ENCODE results near the gene PRTG.
A peak's percentile ranks its signal among the peaks of the same experiment; 100 is the strongest.
"Not testable (repeated sequence)": the region's sequence is repeated elsewhere in the genome, so short reads cannot be mapped to it uniquely, and the experiment has no call there.

PRTG gene

GRCh38 chr15:55606214-55606613 is 136.7 kb downstream of the PRTG start:
- no peaks in the 10 kb centered on the region for H3K79me2 ChIP-seq (ENCODE audit: control insufficient read depth, insufficient read depth, low read length, unreplicated experiment)

GRCh38 chr15:55601374-55601773 is 141.6 kb downstream of the PRTG start:
- no peaks in the 10 kb centered on the region for H3K36me3 ChIP-seq (ENCODE audit: insufficient read depth, low read length)
- no peaks in the 10 kb centered on the region for H3K27me3 ChIP-seq (ENCODE audit: insufficient read depth, low read length)
- H2AFZ ChIP-seq (ENCODE audit: low read length, unreplicated experiment), result no peak overlapping the region

More at GRCh38 chr15:55606214-55606613, 136.7 kb downstream of the PRTG start:
- Histone ChIP-seq H3K4me1 (ENCODE audit: control insufficient read depth, insufficient read depth, low read length, unreplicated experiment) (no peaks in the 10 kb centered on the region), H3K36me3 (ENCODE audit: insufficient read depth, low read length) (no peaks in the 10 kb centered on the region), H2AFZ (ENCODE audit: low read length, unreplicated experiment) (no peak overlapping the region), H3K27me3 (ENCODE audit: insufficient read depth, low read length) (no peaks in the 10 kb centered on the region), H3K27ac (ENCODE audit: low read depth, low read length) (no peak overlapping the region), H3K4me3 (ENCODE audit: low read depth, low read length) (no peak overlapping the region)

GRCh38 chr15:55599439-55599838 is 143.5 kb downstream of the PRTG start:
- H2AFZ ChIP-seq (ENCODE audit: low read length, unreplicated experiment), result no peak overlapping the region
- H3K4me1 ChIP-seq (ENCODE audit: control insufficient read depth, insufficient read depth, low read length, unreplicated experiment), result no peaks in the 10 kb centered on the region
- H3K27ac ChIP-seq (ENCODE audit: low read depth, low read length), result no peak overlapping the region
- H3K27me3 ChIP-seq (ENCODE audit: insufficient read depth, low read length), result no peaks in the 10 kb centered on the region
- no peaks in the 10 kb centered on the region for H3K36me3 ChIP-seq (ENCODE audit: insufficient read depth, low read length)
- no peaks in the 10 kb centered on the region for H3K79me2 ChIP-seq (ENCODE audit: control insufficient read depth, insufficient read depth, low read length, unreplicated experiment)
- no peak overlapping the region for H3K4me3 ChIP-seq (ENCODE audit: low read depth, low read length)

More at GRCh38 chr15:55601374-55601773, 141.6 kb downstream of the PRTG start:
- Histone ChIP-seq H3K27ac (ENCODE audit: low read depth, low read length) (no peak overlapping the region), H3K79me2 (ENCODE audit: control insufficient read depth, insufficient read depth, low read length, unreplicated experiment) (no peaks in the 10 kb centered on the region), H3K4me1 (ENCODE audit: control insufficient read depth, insufficient read depth, low read length, unreplicated experiment) (no peaks in the 10 kb centered on the region), H3K4me3 (ENCODE audit: low read depth, low read length) (no peak overlapping the region)

GRCh38 chr15:55593019-55593418 is 149.9 kb downstream of the PRTG start:
- not testable (repeated sequence) for H3K27ac ChIP-seq (ENCODE audit: low read depth, low read length); H3K79me2 ChIP-seq (ENCODE audit: control insufficient read depth, insufficient read depth, low read length, unreplicated experiment); H3K36me3 ChIP-seq (ENCODE audit: insufficient read depth, low read length); H3K4me3 ChIP-seq (ENCODE audit: low read depth, low read length); H3K4me1 ChIP-seq (ENCODE audit: control insufficient read depth, insufficient read depth, low read length, unreplicated experiment); H2AFZ ChIP-seq (ENCODE audit: low read length, unreplicated experiment); H3K27me3 ChIP-seq (ENCODE audit: insufficient read depth, low read length)

GRCh38 chr15:55590788-55591187 is 152.2 kb downstream of the PRTG start:
- no peaks in the 10 kb centered on the region for H3K27me3 ChIP-seq (ENCODE audit: insufficient read depth, low read length)
- H3K4me1 ChIP-seq (ENCODE audit: control insufficient read depth, insufficient read depth, low read length, unreplicated experiment), result peaks cover 11% of the 10 kb centered on the region
- H3K36me3 ChIP-seq (ENCODE audit: insufficient read depth, low read length), result no peaks in the 10 kb centered on the region
- no peak overlapping the region for H3K27ac ChIP-seq (ENCODE audit: low read depth, low read length)
- H2AFZ ChIP-seq (ENCODE audit: low read length, unreplicated experiment), result no peak overlapping the region
- H3K79me2 ChIP-seq (ENCODE audit: control insufficient read depth, insufficient read depth, low read length, unreplicated experiment), result peaks cover 14% of the 10 kb centered on the region
- H3K4me3 ChIP-seq (ENCODE audit: low read depth, low read length), result no peak overlapping the region

- H2AFZ ChIP-seq (ENCODE audit: low read length, unreplicated experiment), result no peak overlapping the region
These were observed 153.7 kb downstream of the PRTG start for GRCh38 chr15:55589287-55589686.

GRCh38 chr15:55588815-55589115 is 154.2 kb downstream of the PRTG start:
- Histone ChIP-seq H2AFZ (ENCODE audit: low read length, unreplicated experiment) (peak overlapping the region; percentile 87), H3K27me3 (ENCODE audit: insufficient read depth, low read length) (no peaks in the 10 kb centered on the region), H3K4me1 (ENCODE audit: control insufficient read depth, insufficient read depth, low read length, unreplicated experiment) (peaks cover 15% of the 10 kb centered on the region), H3K4me3 (ENCODE audit: low read depth, low read length) (peak overlapping the region; percentile 99), H3K79me2 (ENCODE audit: control insufficient read depth, insufficient read depth, low read length, unreplicated experiment) (peaks cover 25% of the 10 kb centered on the region), H3K36me3 (ENCODE audit: insufficient read depth, low read length) (no peaks in the 10 kb centered on the region), H3K27ac (ENCODE audit: low read depth, low read length) (0 out of 2 replicates have a peak overlapping the region, but pooled peaks have one; percentile 10)

More at GRCh38 chr15:55589287-55589686, 153.7 kb downstream of the PRTG start:
- Histone ChIP-seq H3K4me3 (ENCODE audit: low read depth, low read length) (peak overlapping the region; percentile 99), H3K36me3 (ENCODE audit: insufficient read depth, low read length) (no peaks in the 10 kb centered on the region), H3K4me1 (ENCODE audit: control insufficient read depth, insufficient read depth, low read length, unreplicated experiment) (peaks cover 15% of the 10 kb centered on the region), H3K79me2 (ENCODE audit: control insufficient read depth, insufficient read depth, low read length, unreplicated experiment) (peaks cover 23% of the 10 kb centered on the region), H3K27ac (ENCODE audit: low read depth, low read length) (no peak overlapping the region), H3K27me3 (ENCODE audit: insufficient read depth, low read length) (no peaks in the 10 kb centered on the region)

- Histone ChIP-seq H3K36me3 (ENCODE audit: insufficient read depth, low read length) (no peaks in the 10 kb centered on the region), H3K79me2 (ENCODE audit: control insufficient read depth, insufficient read depth, low read length, unreplicated experiment) (peaks cover 25% of the 10 kb centered on the region), H3K4me3 (ENCODE audit: low read depth, low read length) (peak within 1 kb of the TSS; percentile 99), H2AFZ (ENCODE audit: low read length, unreplicated experiment) (peak within 1 kb of the TSS; percentile 95), H3K27ac (ENCODE audit: low read depth, low read length) (0 out of 2 replicates have a peak within 1 kb of the TSS, but pooled peaks have one; percentile 41), H3K4me1 (ENCODE audit: control insufficient read depth, insufficient read depth, low read length, unreplicated experiment) (peaks cover 15% of the 10 kb centered on the region), H3K27me3 (ENCODE audit: insufficient read depth, low read length) (no peaks in the 10 kb centered on the region)
These were observed 154.7 kb downstream of the PRTG start, which contains the start of gene PYGO1 for GRCh38 chr15:55588070-55588814. PYGO1 (minus strand) TSS chr15:55588345; CDS start chr15:55587883, 462 bp downstream.

GRCh38 chr15:55587321-55588069 is 155.5 kb downstream of the PRTG start:
- H2AFZ ChIP-seq (ENCODE audit: low read length, unreplicated experiment), result peak overlapping the region; percentile 95
- peaks cover 26% of the 10 kb centered on the region for H3K79me2 ChIP-seq (ENCODE audit: control insufficient read depth, insufficient read depth, low read length, unreplicated experiment)
- H3K36me3 ChIP-seq (ENCODE audit: insufficient read depth, low read length), result no peaks in the 10 kb centered on the region
- H3K4me1 ChIP-seq (ENCODE audit: control insufficient read depth, insufficient read depth, low read length, unreplicated experiment), result peaks cover 15% of the 10 kb centered on the region
- no peaks in the 10 kb centered on the region for H3K27me3 ChIP-seq (ENCODE audit: insufficient read depth, low read length)
- H3K4me3 ChIP-seq (ENCODE audit: low read depth, low read length), result peak overlapping the region; percentile 99
- H3K27ac ChIP-seq (ENCODE audit: low read depth, low read length), result no peak overlapping the region

- Histone ChIP-seq H3K79me2 (ENCODE audit: control insufficient read depth, insufficient read depth, low read length, unreplicated experiment) (peaks cover 28% of the 10 kb centered on the region), H2AFZ (ENCODE audit: low read length, unreplicated experiment) (peak overlapping the region; percentile 95), H3K27ac (ENCODE audit: low read depth, low read length) (no peak overlapping the region), H3K36me3 (ENCODE audit: insufficient read depth, low read length) (no peaks in the 10 kb centered on the region), H3K27me3 (ENCODE audit: insufficient read depth, low read length) (no peaks in the 10 kb centered on the region), H3K4me1 (ENCODE audit: control insufficient read depth, insufficient read depth, low read length, unreplicated experiment) (peaks cover 15% of the 10 kb centered on the region), H3K4me3 (ENCODE audit: low read depth, low read length) (peak overlapping the region; percentile 99)
These were observed 156.1 kb downstream of the PRTG start for GRCh38 chr15:55586808-55587207.

All from ACC112 (cell line).